Mesenchymal stem cell (in vitro differentiated cells and primary cell): ENCODE data around the gene ANKRD40.
"Not testable (repeated sequence)": the region's sequence is repeated elsewhere in the genome, so short reads cannot be mapped to it uniquely, and the experiment has no call there.

ENCODE experiments used
- DNase-seq: peaks from one replicate; pipeline ENCODE4 v3.0.0-alpha.2; 2013
- H2AFZ ChIP-seq: one replicate; pipeline ENCODE4 v1.6.1; 2013; ENCODE audit warnings: low read depth, mild to moderate bottlenecking, control low read depth, inconsistent platforms, low read length, moderate library complexity
- H2AK5ac ChIP-seq: 2 replicates; pipeline ENCODE4 v1.6.1; 2013; ENCODE audit warnings: low read length, moderate library complexity, mild to moderate bottlenecking, inconsistent platforms; ENCODE audit not compliant: severe bottlenecking
- H2BK120ac ChIP-seq: one replicate; pipeline ENCODE4 v1.6.1; 2013; ENCODE audit warnings: low read depth, mild to moderate bottlenecking, inconsistent platforms, low read length, moderate library complexity
- H2BK12ac ChIP-seq, 2 experiments: one replicate each; pipeline ENCODE4 v1.6.1; 2013; ENCODE audit warnings: inconsistent platforms in 2 of 2, low read length in 2 of 2, mild to moderate bottlenecking in 2 of 2, moderate library complexity in 2 of 2, control low read depth in 1 of 2
- H2BK15ac ChIP-seq: one replicate; pipeline ENCODE4 v1.6.1; 2013; ENCODE audit warnings: mild to moderate bottlenecking, low read depth, inconsistent platforms; ENCODE audit not compliant: poor library complexity, severe bottlenecking
- H2BK5ac ChIP-seq: 2 replicates; pipeline ENCODE4 v1.6.1; 2013; ENCODE audit warnings: low read depth, mild to moderate bottlenecking, low read length, control low read depth, inconsistent platforms; ENCODE audit not compliant: poor library complexity, severe bottlenecking
- H3K14ac ChIP-seq, 2 experiments: one replicate each; pipeline ENCODE4 v1.6.1; 2013; ENCODE audit warnings: inconsistent platforms in 2 of 2, low read length in 2 of 2, control low read depth in 1 of 2, mild to moderate bottlenecking in 1 of 2, moderate library complexity in 1 of 2
- H3K18ac ChIP-seq, 2 experiments: one replicate each; pipeline ENCODE4 v1.6.1; 2013; ENCODE audit warnings: inconsistent platforms in 2 of 2, low read length in 2 of 2, control low read depth in 1 of 2, low read depth in 1 of 2, mild to moderate bottlenecking in 1 of 2
- H3K23ac ChIP-seq, 2 experiments: one replicate each; pipeline ENCODE4 v1.6.1; 2013; ENCODE audit warnings: inconsistent platforms in 2 of 2, low read length in 2 of 2, mild to moderate bottlenecking in 2 of 2, moderate library complexity in 2 of 2, control low read depth in 1 of 2
- H3K27ac ChIP-seq: 2 replicates; pipeline ENCODE4 v1.5.1; 2013; ENCODE audit warnings: mild to moderate bottlenecking, moderate library complexity, low read length, control low read depth, inconsistent platforms; ENCODE audit not compliant: poor library complexity, severe bottlenecking
- H3K27me3 ChIP-seq, 2 experiments: 2 replicates each; pipeline versions ENCODE4 v1.6.1 to v1.7.0; 2013; ENCODE audit warnings: low read length in 2 of 2, mild to moderate bottlenecking in 2 of 2, moderate library complexity in 2 of 2, control low read depth in 1 of 2, inconsistent platforms in 1 of 2; ENCODE audit not compliant: control insufficient read depth in 1 of 2, insufficient read depth in 1 of 2
- H3K36me3 ChIP-seq, 2 experiments: 2 replicates each; pipeline versions ENCODE4 v1.6.1 to v1.7.0; 2013; ENCODE audit warnings: low read length in 2 of 2, control low read depth in 1 of 2, inconsistent platforms in 1 of 2, low read depth in 1 of 2, mild to moderate bottlenecking in 1 of 2; ENCODE audit not compliant: insufficient read depth in 2 of 2, control insufficient read depth in 1 of 2
- H3K4ac ChIP-seq, 2 experiments: one replicate each; pipeline ENCODE4 v1.6.1; 2013; ENCODE audit warnings: inconsistent platforms in 2 of 2, low read length in 2 of 2, mild to moderate bottlenecking in 2 of 2, moderate library complexity in 2 of 2, control low read depth in 1 of 2, low read depth in 1 of 2
- H3K4me1 ChIP-seq: 2 replicates; pipeline ENCODE4 v1.6.1; 2013; ENCODE audit warnings: low read depth, low read length, control low read depth; ENCODE audit not compliant: control insufficient read depth, insufficient read depth
- H3K4me2 ChIP-seq: 2 replicates; pipeline ENCODE4 v1.6.1; 2013; ENCODE audit warnings: low read length, mild to moderate bottlenecking, inconsistent platforms; ENCODE audit not compliant: poor library complexity, severe bottlenecking
- H3K4me3 ChIP-seq, 2 experiments: 2 replicates each; pipeline versions ENCODE4 v1.5.1 to v1.7.0; 2013; ENCODE audit warnings: low read length in 2 of 2, mild to moderate bottlenecking in 2 of 2, control low read depth in 1 of 2, low read depth in 1 of 2; ENCODE audit not compliant: insufficient read depth in 1 of 2
- H3K79me1 ChIP-seq: replicated peaks from 2 replicates; pipeline ENCODE4 v1.6.1; 2013; ENCODE audit warnings: mild to moderate bottlenecking, control low read depth, low read length, inconsistent platforms; ENCODE audit not compliant: poor library complexity, severe bottlenecking
- H3K9ac ChIP-seq: 2 replicates; pipeline ENCODE4 v1.7.0; 2013; ENCODE audit warnings: mild to moderate bottlenecking, low read length, moderate library complexity
- H3K9me3 ChIP-seq: 2 replicates; pipeline ENCODE4 v1.7.0; 2013; ENCODE audit warnings: mild to moderate bottlenecking, low read length; ENCODE audit not compliant: control insufficient read depth
- H4K8ac ChIP-seq: one replicate; pipeline ENCODE4 v1.6.1; 2013; ENCODE audit warnings: inconsistent platforms, mild to moderate bottlenecking, low read length, moderate library complexity
- H4K91ac ChIP-seq: one replicate; pipeline ENCODE4 v1.6.1; 2013; ENCODE audit warnings: mild to moderate bottlenecking, low read length, inconsistent platforms
- WGBS: methylation state at CpG from one replicate; pipeline ENCODE4 v1.1.7; 2013; ENCODE audit warnings: mixed read lengths; 5-methylcytosine and 5-hydroxymethylcytosine counted together

The ANKRD40 gene

GRCh38 chr17:50682938-50683337 lies 24.8 kb downstream of the ANKRD40 start:
- DNase-seq: no peak
- no peaks in the 10 kb centered on the region for H3K9me3 ChIP-seq
- no peak overlapping the region for H2AFZ ChIP-seq
- H3K14ac ChIP-seq: no peak overlapping the region
- no peak overlapping the region for H3K4me3 ChIP-seq
- H2BK15ac ChIP-seq: no peak overlapping the region
- no peak overlapping the region for H3K23ac ChIP-seq
- H3K4me1 ChIP-seq: peaks cover 36% of the 10 kb centered on the region
- no peak overlapping the region for H3K4ac ChIP-seq
- 93% methylated on average over 3 of the region's 3 CpGs for WGBS
- no peak overlapping the region for H3K27ac ChIP-seq
- peak overlapping the region; percentile 27 for H2AK5ac ChIP-seq
- H2BK120ac ChIP-seq: no peak overlapping the region
- H4K91ac ChIP-seq: no peak overlapping the region
- H3K79me1 ChIP-seq: no peaks in the 10 kb centered on the region
- no peak overlapping the region for H3K9ac ChIP-seq
- H3K4me2 ChIP-seq: no peak overlapping the region
- peaks cover 0 to 7% of the 10 kb centered on the region in 2 experiments for H3K36me3 ChIP-seq
- no peak overlapping the region for H2BK5ac ChIP-seq
- H4K8ac ChIP-seq: no peak overlapping the region
- no peaks in the 10 kb centered on the region for H3K27me3 ChIP-seq
- H2BK12ac ChIP-seq: no peak overlapping the region
- H3K18ac ChIP-seq: no peak overlapping the region

GRCh38 chr17:50682441-50682840 lies 25.3 kb downstream of the ANKRD40 start:
- Histone ChIP-seq H2BK12ac (no peak overlapping the region), H3K14ac (no peak overlapping the region), H2AFZ (no peak overlapping the region), H2BK120ac (no peak overlapping the region), H3K27me3 (no peaks in the 10 kb centered on the region), H3K4me3 (no peak overlapping the region), H3K36me3 (peaks cover 0 to 11% of the 10 kb centered on the region in 2 experiments), H3K4me2 (no peak overlapping the region), H2BK5ac (no peak overlapping the region), H2AK5ac (peak overlapping the region; percentile 27), H4K91ac (no peak overlapping the region), H3K9me3 (no peaks in the 10 kb centered on the region), H3K9ac (no peak overlapping the region), H3K79me1 (no peaks in the 10 kb centered on the region), H4K8ac (no peak overlapping the region), H2BK15ac (no peak overlapping the region), H3K27ac (no peak overlapping the region), H3K4ac (no peak overlapping the region), H3K18ac (no peak overlapping the region), H3K23ac (no peak overlapping the region), H3K4me1 (peaks cover 34% of the 10 kb centered on the region)
- DNase-seq: no peak
- WGBS: 95% methylated on average over 3 of the region's 3 CpGs

- peak; percentile 89 for DNase-seq
- Histone ChIP-seq H2BK5ac (no peak overlapping the region), H2AK5ac (peak overlapping the region; percentile 89), H4K91ac (no peak overlapping the region), H3K27me3 (no peaks in the 10 kb centered on the region), H3K9ac (peak overlapping the region; percentile 63), H3K27ac (no peak overlapping the region), H2BK15ac (peak overlapping the region; percentile 23), H3K79me1 (no peaks in the 10 kb centered on the region), H3K9me3 (no peaks in the 10 kb centered on the region), H3K14ac (no peak overlapping the region), H3K4me2 (peak overlapping the region; percentile 41), H4K8ac (peak overlapping the region; percentile 66), H3K4me1 (peaks cover 25% of the 10 kb centered on the region), H2BK120ac (no peak overlapping the region), H2AFZ (peak overlapping the region; percentile 33), H3K4ac (peak overlapping the region in 1 of 2 experiments; percentile 44), H3K18ac (peak overlapping the region; percentile 37 to 80), H3K23ac (no peak overlapping the region), H3K36me3 (peaks cover 0 to 11% of the 10 kb centered on the region in 2 experiments), H2BK12ac (peak overlapping the region; percentile 23 to 72), H3K4me3 (no peak overlapping the region)
- 68% methylated on average over 27 of the region's 27 CpGs for WGBS
Observed at GRCh38 chr17:50681263-50682200, 26.2 kb downstream of the ANKRD40 start.

DNA sequence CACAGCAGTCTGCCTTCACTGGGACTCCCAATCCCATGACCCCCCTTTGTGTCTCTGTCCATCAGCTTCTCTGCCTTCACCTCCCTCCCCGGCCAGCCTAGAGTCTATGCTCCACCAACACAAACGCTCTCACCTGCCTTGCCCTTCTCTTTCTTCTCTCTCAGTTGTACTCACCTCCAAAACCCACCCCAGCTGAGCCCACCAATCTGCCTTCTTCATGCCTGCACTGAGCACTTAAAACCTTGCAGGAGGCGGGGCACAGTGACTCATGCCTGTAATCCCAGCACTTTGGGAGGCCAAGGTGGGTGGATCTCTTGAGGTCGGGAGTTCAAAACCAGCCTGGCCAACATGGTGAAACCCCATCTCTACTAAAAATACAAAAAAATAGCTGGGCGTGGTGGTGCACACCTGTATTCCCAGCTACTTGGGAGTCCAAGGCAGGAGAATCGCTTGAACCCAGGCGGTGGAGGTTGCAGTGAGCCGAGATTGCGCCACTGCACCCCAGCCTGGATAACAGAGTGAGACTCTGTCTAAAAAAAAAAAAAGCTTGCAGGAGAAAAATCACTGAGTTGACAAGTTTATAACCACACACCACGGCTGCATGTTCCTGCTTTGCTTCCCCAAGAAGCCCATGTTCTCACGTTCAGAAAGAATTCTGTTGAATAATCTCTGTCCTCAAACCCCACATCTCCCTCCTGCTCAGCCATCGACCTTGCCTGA lies 27.0 kb downstream of the ANKRD40 start:
- not testable (repeated sequence) for H2BK12ac ChIP-seq, H4K91ac ChIP-seq, H3K27ac ChIP-seq, DNase-seq, H3K9me3 ChIP-seq, H2BK120ac ChIP-seq, H2BK5ac ChIP-seq, H2BK15ac ChIP-seq, H3K14ac ChIP-seq, H3K23ac ChIP-seq, H3K4me3 ChIP-seq, H3K27me3 ChIP-seq, H3K79me1 ChIP-seq
- Histone ChIP-seq H3K36me3 (peaks cover 0 to 11% of the 10 kb centered on the region in 2 experiments), H4K8ac (peak overlapping the region; percentile 45), H3K9ac (peak overlapping the region; percentile 63), H3K4ac (peak overlapping the region in 1 of 2 experiments; percentile 44), H3K4me1 (peaks cover 18% of the 10 kb centered on the region), H3K4me2 (peak overlapping the region; percentile 41), H3K18ac (peak overlapping the region; percentile 37 to 80), H2AK5ac (peak overlapping the region; percentile 8), H2AFZ (peak overlapping the region; percentile 33)
- WGBS: 81% methylated on average over 12 of the region's 12 CpGs
